ENCODE data around the gene TSPAN9. TPM values are rescaled to one million over a fixed set of nuclear protein-coding genes. Genes with fewer than 3 reads are reported as not detected.

TSPAN9 gene
- total RNA-seq, 4 donors from 2014 or later = 23.4 to 43.3 (median 29.4) TPM

DNA sequence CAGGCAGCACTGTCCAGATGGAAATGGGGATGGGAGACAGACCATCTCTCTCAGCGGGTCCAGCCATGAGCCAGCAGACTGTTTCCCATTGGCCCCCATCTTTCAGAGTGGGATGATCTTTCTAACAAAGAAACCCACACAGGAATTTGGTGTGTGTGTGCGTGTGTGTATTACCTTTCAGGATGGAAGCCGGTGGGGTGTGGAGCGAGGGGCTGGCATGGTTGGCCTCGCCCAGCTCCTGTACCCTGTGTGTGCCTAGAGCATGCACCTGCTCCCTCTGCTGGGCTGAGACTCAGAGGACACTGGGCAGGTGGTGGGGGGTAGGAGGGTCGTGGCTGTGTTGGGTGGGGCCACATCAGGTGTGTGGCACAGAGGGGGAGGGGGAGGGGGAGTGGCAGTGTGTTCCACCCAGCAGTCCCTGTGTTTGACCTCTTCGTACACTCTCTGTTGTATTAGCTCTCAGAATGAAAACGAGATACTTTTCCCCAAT is 33.0 kb upstream of the TSPAN9 start:
- TF ChIP-seq, protein P1, sequence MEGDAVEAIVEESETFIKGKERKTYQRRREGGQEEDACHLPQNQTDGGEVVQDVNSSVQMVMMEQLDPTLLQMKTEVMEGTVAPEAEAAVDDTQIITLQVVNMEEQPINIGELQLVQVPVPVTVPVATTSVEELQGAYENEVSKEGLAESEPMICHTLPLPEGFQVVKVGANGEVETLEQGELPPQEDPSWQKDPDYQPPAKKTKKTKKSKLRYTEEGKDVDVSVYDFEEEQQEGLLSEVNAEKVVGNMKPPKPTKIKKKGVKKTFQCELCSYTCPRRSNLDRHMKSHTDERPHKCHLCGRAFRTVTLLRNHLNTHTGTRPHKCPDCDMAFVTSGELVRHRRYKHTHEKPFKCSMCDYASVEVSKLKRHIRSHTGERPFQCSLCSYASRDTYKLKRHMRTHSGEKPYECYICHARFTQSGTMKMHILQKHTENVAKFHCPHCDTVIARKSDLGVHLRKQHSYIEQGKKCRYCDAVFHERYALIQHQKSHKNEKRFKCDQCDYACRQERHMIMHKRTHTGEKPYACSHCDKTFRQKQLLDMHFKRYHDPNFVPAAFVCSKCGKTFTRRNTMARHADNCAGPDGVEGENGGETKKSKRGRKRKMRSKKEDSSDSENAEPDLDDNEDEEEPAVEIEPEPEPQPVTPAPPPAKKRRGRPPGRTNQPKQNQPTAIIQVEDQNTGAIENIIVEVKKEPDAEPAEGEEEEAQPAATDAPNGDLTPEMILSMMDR (IDR thresholded peaks at IDR 0.05) = no peak
- ATAC-seq (ENCODE audit: low FRiP score) (no peak), DNase-seq (ENCODE audit: low spot score) (no peak)

DNA sequence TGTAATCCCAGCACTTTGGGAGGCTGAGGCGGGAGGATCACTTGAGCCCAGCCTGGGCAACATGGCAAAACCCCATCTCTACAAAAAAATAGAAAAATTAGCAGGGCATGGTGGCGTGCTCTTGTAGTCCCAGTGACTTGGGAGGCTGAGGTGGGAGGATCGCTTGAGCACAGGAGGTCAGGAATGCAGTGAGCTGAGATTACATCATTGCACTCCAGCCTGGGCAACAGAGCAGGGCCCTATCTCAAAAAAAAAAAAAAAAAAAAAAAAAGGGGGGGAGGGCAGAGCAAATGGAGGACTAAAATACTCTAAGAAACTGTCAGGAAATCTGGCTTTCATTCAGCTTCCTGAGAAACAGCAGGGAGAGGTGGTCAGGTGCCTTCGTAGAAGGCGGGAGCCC is 31.7 kb upstream of the TSPAN9 start:
- TF ChIP-seq, protein P1 (IDR thresholded peaks at IDR 0.05) = no peak
- no peak for DNase-seq (ENCODE audit: low spot score)
- ATAC-seq (ENCODE audit: low FRiP score) = no peak

DNA sequence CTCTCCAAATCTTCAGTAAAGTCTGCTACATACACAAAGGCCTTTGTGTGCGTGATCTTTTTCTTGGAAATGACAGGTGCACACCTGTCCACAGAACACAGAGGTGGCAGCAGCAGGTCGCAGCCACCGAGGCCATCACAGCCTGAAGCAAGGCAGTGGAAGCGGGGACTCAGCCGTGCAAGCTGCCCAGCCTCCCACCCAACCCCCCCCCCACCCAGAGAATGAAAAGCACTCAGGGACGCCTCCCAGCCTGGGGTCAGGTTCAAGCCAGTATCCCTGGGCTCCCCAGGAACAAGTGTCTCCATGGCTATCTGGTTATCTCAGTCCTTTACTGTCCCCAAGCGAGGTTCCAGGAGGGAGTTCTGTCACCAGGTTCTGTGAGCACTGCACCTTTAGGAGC is 31.2 kb upstream of the TSPAN9 start:
- TF ChIP-seq, protein P1 (IDR thresholded peaks at IDR 0.05) = no peak
- ATAC-seq (ENCODE audit: low FRiP score) (no peak), DNase-seq (ENCODE audit: low spot score) (no peak)

DNA sequence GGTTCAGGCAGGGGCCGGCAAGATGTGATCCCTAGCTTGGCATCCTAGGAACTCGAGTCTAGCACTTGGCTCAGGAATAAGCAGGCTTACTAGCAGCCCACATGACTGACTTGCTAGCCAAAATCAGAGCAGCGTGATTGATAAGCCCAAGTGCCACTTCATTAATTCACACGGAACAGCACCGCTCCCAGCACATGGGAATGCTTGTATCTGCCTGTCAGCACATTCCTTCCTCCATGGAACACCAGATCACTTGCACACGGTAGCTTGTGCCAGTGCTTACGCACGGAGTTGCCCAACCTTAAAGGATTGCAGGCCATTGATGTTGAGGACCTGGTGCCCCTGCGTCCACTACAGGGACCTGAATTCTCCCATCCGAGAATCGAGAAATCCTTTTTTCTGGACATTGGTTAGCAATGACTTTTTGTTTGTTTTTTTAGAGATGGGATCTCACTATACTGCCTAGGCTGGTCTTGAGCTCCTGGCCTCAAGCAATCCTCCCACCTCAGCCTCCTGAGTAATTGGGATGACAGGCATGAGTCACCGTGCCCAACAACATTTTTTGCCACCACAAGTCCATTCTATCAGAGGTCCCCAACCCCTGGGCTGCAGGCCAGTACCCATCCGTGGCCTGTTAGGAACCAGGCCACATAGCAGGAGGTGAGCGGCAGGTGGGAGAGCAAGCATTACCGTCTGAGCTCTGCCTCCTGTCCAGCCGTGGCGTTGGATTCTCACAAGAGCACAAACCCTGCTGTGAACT is 30.6 kb upstream of the TSPAN9 start:
- no peak for DNase-seq (ENCODE audit: low spot score)
- ATAC-seq (ENCODE audit: low FRiP score) = no peak
- TF ChIP-seq, protein P1 (IDR thresholded peaks at IDR 0.05) = no peak

DNA sequence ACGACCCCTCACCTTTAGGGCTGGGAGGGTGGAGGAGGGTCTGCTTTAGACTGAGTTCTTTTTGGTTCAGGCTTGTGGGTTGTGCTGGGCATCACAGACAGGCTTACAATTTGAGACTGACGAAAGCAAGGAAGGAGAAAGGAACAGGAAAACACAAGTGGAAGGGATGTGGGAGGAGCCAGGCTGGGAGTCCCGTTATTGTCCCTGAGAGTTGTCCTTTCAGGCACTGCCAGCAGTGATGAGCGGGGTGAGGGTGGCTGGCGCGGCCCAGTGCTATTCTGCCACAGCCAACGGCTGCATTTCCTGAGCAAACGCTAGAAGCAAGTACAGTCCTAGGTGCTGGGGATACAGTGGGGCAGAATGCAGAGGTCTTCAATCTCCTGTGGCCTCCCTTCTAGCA is 29.2 kb upstream of the TSPAN9 start:
- ATAC-seq (ENCODE audit: low FRiP score) = no peak
- no peak for DNase-seq (ENCODE audit: low spot score)
- TF ChIP-seq, protein P1 (IDR thresholded peaks at IDR 0.05) = no peak

DNA sequence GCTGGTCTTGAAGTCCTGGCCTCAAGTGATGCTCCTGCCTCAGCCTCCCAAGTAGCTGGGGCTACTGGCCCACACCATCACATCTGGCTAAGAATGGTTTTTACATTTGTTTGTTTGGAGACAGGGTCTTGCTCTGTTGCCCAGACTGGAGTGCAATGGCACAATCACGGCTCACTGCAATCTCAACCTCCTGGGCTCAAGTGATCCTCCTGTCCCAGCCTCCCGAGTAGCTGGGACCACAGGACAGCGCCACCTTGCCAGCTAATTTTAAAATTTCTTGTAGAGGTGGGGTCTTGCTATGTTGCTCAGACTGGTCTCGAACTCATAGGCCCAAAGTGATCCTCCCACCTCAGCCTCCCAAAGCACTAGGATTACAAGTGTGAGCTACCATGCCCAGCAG is 28.6 kb upstream of the TSPAN9 start:
- TF ChIP-seq, protein P1 (IDR thresholded peaks at IDR 0.05) = no peak
- no peak for ATAC-seq (ENCODE audit: low FRiP score)
- no peak for DNase-seq (ENCODE audit: low spot score)

DNA sequence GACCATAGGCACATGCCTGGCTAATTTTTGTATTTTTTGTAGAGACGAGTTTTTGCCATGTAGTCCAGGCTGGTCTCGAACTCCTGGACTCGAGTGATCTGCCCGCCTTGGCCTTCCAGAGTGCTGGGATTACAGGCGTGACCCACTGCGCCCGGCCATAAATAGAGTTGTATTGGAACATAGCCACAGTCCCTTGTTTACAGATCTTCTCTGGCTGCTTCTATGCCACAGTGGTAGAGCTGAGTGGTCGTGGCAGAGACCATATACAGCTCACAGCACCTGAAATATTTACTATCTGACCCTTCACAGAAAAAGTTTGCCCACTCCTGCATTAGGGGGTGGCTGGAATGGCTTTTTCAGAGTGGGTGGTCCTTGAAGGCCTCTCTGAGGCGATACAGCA is 28.0 kb upstream of the TSPAN9 start:
- TF ChIP-seq, protein P1 (IDR thresholded peaks at IDR 0.05) = no peak
- no peak for DNase-seq (ENCODE audit: low spot score)
- ATAC-seq (ENCODE audit: low FRiP score) = no peak

Data from omental fat pad (tissue), 4 donors.